Mammary epithelial cell (primary cell): Measurements from ENCODE around the gene CDNF.

ENCODE experiments used
- CTCF ChIP-seq, 2 donors: IDR thresholded peaks in 1 of 2; conservative IDR thresholded peaks in 1 of 2; 2 replicates each; pipeline ENCODE4 v1.5.1; 2011 to 2012; ENCODE audit warnings: inconsistent platforms in 2 of 2, low read length in 2 of 2, mild to moderate bottlenecking in 2 of 2, control low read depth in 1 of 2, low read depth in 1 of 2; ENCODE audit not compliant: insufficient read depth in 1 of 2; ENCODE audit errors: extremely low read depth in 1 of 2
- EZH2 ChIP-seq: IDR thresholded peaks from 2 replicates; pipeline ENCODE4 v1.6.1; 2012; ENCODE audit warnings: low read length, inconsistent platforms, borderline replicate concordance

GRCh38 chr10:14876764-14877163 lies 38.9 kb upstream of the CDNF start:
- TF ChIP-seq CTCF (conservative IDR thresholded peaks at IDR 0.05 in 1 of 2, IDR thresholded peaks at IDR 0.05 in 1 of 2; ENCODE audit: extremely low read depth in 1 of 2, insufficient read depth in 1 of 2, low read depth in 1 of 2, low read length in 2 of 2) (no peak), EZH2 (no peak)
